Chondrocyte (in vitro differentiated cells): ENCODE measurements around the gene CEMIP2. TPM values are rescaled to one million over a fixed set of nuclear protein-coding genes. Genes with fewer than 3 reads are reported as not detected.

ENCODE experiments used
- DNase-seq: peaks from one replicate; pipeline ENCODE4 v3.0.0; 2021; ENCODE audit warnings: mixed read lengths, low spot score
- H3K27ac Mint-ChIP-seq: one replicate; pipeline ENCODE4 v1.8.0; 2021; ENCODE audit warnings: mild to moderate bottlenecking, moderate library complexity, mixed read lengths; ENCODE audit not compliant: unreplicated experiment
- H3K27me3 Mint-ChIP-seq: 2 replicates; pipeline ENCODE4 v1.8.0; 2021; ENCODE audit warnings: low read depth, mixed read lengths
- H3K36me3 Mint-ChIP-seq: 2 replicates; pipeline ENCODE4 v1.8.0; 2021; ENCODE audit warnings: low read depth, mixed read lengths
- H3K4me1 Mint-ChIP-seq: 2 replicates; pipeline ENCODE4 v1.8.0; 2021; ENCODE audit warnings: low read depth, mild to moderate bottlenecking, mixed read lengths
- H3K4me3 Mint-ChIP-seq: one replicate; pipeline ENCODE4 v1.8.0; 2021; ENCODE audit warnings: mild to moderate bottlenecking, moderate library complexity, mixed read lengths; ENCODE audit not compliant: unreplicated experiment
- H3K9me3 Mint-ChIP-seq: 2 replicates; pipeline ENCODE4 v1.8.0; 2021; ENCODE audit warnings: low read depth, mixed read lengths
- CTCF ChIP-seq: fragments of 200-600 bp; sonication (generic); IDR thresholded peaks from 2 replicates; pipeline ENCODE4 v1.5.0; 2021; ENCODE audit warnings: antibody characterized with exemption, mild to moderate bottlenecking, moderate library complexity
- total RNA-seq: library from RNA; stranded (reverse); gene quantifications from 3 replicates; pipeline ENCODE4 v1.2.1, GENCODE V29; 2021

The CEMIP2 gene
- total RNA-seq, 1 donor from 2014 or later: 23.3 TPM

GRCh38 chr9:71740199-71740598 is 28.1 kb downstream of the CEMIP2 start:
- TF ChIP-seq CTCF: no peak
- Mint-ChIP-seq H3K4me3 (no peak overlapping the region), H3K27me3 (no peaks in the 10 kb centered on the region), H3K9me3 (no peaks in the 10 kb centered on the region), H3K4me1 (peaks cover 17% of the 10 kb centered on the region), H3K27ac (no peak overlapping the region), H3K36me3 (peaks cover 10% of the 10 kb centered on the region)
- DNase-seq: no peak

- no peak overlapping the region for H3K4me3 Mint-ChIP-seq
- no peak overlapping the region for H3K27ac Mint-ChIP-seq
- H3K36me3 Mint-ChIP-seq: peaks cover 9% of the 10 kb centered on the region
- peaks cover 20% of the 10 kb centered on the region for H3K4me1 Mint-ChIP-seq
- DNase-seq: no peak
- H3K27me3 Mint-ChIP-seq: no peaks in the 10 kb centered on the region
- no peaks in the 10 kb centered on the region for H3K9me3 Mint-ChIP-seq
- no peak for TF ChIP-seq CTCF
Measured at GRCh38 chr9:71737455-71737854, 30.9 kb downstream of the CEMIP2 start.

- no peak overlapping the region for H3K4me3 Mint-ChIP-seq
- H3K36me3 Mint-ChIP-seq: peaks cover 10% of the 10 kb centered on the region
- no peak overlapping the region for H3K27ac Mint-ChIP-seq
- H3K4me1 Mint-ChIP-seq: peaks cover 27% of the 10 kb centered on the region
- no peak for DNase-seq
- no peak for TF ChIP-seq CTCF
- H3K9me3 Mint-ChIP-seq: no peaks in the 10 kb centered on the region
- H3K27me3 Mint-ChIP-seq: no peaks in the 10 kb centered on the region
Measured at GRCh38 chr9:71736236-71736635, 32.1 kb downstream of the CEMIP2 start.

GRCh38 chr9:71734950-71735349 is 33.4 kb downstream of the CEMIP2 start:
- Mint-ChIP-seq H3K9me3 (no peaks in the 10 kb centered on the region), H3K27ac (no peak overlapping the region), H3K4me1 (peaks cover 27% of the 10 kb centered on the region), H3K27me3 (no peaks in the 10 kb centered on the region), H3K4me3 (no peak overlapping the region), H3K36me3 (peaks cover 17% of the 10 kb centered on the region)
- no peak for DNase-seq
- no peak for TF ChIP-seq CTCF

GRCh38 chr9:71733176-71733575 is 35.1 kb downstream of the CEMIP2 start:
- H3K4me1 Mint-ChIP-seq: peaks cover 27% of the 10 kb centered on the region
- peaks cover 13% of the 10 kb centered on the region for H3K36me3 Mint-ChIP-seq
- no peaks in the 10 kb centered on the region for H3K9me3 Mint-ChIP-seq
- H3K27me3 Mint-ChIP-seq: no peaks in the 10 kb centered on the region
- no peak for TF ChIP-seq CTCF
- no peak overlapping the region for H3K27ac Mint-ChIP-seq
- no peak overlapping the region for H3K4me3 Mint-ChIP-seq
- DNase-seq: no peak
